Breast epithelium (tissue), 3 donors: ENCODE results near the gene HOMER1.

Source experiments
- CTCF ChIP-seq, 3 donors: fragments of 450-650 bp; IDR thresholded peaks; one replicate each; pipeline ENCODE4 v1.5.1; 2016 to 2017; ENCODE audit warnings: antibody characterized with exemption in 3 of 3, mild to moderate bottlenecking in 3 of 3, moderate library complexity in 3 of 3
- POLR2A ChIP-seq: fragments of 450-650 bp; IDR thresholded peaks from one replicate; pipeline ENCODE4 v1.6.1; 2016; ENCODE audit warnings: antibody characterized with exemption, mild to moderate bottlenecking, moderate library complexity
- POLR2AphosphoS5 ChIP-seq, 3 donors: sonication (generic); formaldehyde crosslinking; IDR thresholded peaks; one replicate each; pipeline ENCODE4 v1.6.1; 2017; ENCODE audit warnings: antibody characterized with exemption in 3 of 3

- TF ChIP-seq CTCF (IDR thresholded peaks at IDR 0.05), result no peak
- no peak for TF ChIP-seq POLR2AphosphoS5 (IDR thresholded peaks at IDR 0.05)
- no peak for TF ChIP-seq POLR2A
Measured at GRCh38 chr5:79508794-79509193, 5.1 kb downstream of the HOMER1 start.
